Measurements from ENCODE around the gene SLC15A4. TPM values are rescaled to one million over a fixed set of nuclear protein-coding genes. Genes with fewer than 3 reads are reported as not detected.
A peak's percentile ranks its signal among the peaks of the same experiment; 100 is the strongest.

The SLC15A4 gene
- total RNA-seq, 2 donors from 2014 or later = 28.2 to 39.5 TPM

DNA sequence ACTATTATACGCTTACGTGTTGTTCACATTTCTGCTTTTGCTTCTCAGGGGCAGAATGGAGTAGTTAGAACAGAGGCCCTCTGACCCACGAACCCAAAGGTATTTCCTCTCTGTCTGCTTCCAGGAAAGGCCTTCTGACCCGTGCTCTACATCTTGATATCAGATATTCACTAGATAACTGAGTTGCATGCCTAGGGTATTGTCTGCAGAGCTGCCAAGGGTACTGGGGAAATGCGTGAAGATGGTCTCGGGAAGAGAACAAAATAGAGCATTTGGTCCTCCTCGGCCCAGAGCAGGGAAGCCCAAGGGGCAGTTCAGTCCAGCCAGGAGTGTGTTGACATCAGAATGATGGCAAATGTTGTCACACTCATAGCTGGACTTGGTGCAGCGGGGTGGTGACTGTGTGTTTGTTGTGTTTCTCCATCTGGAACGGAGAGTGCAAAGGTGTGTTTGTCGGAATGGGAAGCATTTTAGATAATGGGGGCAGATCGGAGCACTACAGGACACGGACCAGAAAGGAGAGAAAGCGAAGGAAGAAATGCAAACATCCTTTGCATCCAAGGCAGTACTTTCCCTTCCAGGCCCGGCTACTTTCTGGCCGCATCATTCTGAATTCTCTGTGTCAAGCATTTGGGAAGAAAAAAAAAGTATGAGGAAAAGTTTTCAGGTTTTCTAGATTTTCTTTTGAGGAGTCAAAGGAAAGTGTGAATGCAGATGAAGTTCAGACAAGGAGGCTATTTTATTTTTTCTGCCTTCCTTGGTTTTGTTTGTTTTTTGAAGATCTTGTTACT, 37.7 kb upstream of the SLC15A4 start:
- Histone ChIP-seq H3K9ac (ENCODE audit: extremely low read depth, low read length, poor library complexity, severe bottlenecking) (no peak overlapping the region), H3K27ac (ENCODE audit: low read depth, low read length) (no peak overlapping the region), H3K36me3 (ENCODE audit: control insufficient read depth, insufficient read depth, low read length) (peaks cover 20% of the 10 kb centered on the region), H3K27me3 (ENCODE audit: control insufficient read depth, insufficient read depth, low read length, poor library complexity, severe bottlenecking) (no peaks in the 10 kb centered on the region), H3K4me3 (ENCODE audit: low read length) (peak overlapping the region; percentile 24), H3K9me3 (ENCODE audit: control insufficient read depth, low read length) (peaks cover 16% of the 10 kb centered on the region), H3K4me1 (ENCODE audit: control insufficient read depth, insufficient read depth, low read length) (peaks cover 15% of the 10 kb centered on the region)
- H3K27me3 Mint-ChIP-seq (ENCODE audit: insufficient read depth) = no peaks in the 10 kb centered on the region
- peaks cover 32% of the 10 kb centered on the region for H3K36me3 Mint-ChIP-seq (ENCODE audit: low read depth)
- H3K27ac Mint-ChIP-seq = no peak overlapping the region
- peaks cover 11% of the 10 kb centered on the region for H3K9me3 Mint-ChIP-seq
- TF ChIP-seq, protein P1, sequence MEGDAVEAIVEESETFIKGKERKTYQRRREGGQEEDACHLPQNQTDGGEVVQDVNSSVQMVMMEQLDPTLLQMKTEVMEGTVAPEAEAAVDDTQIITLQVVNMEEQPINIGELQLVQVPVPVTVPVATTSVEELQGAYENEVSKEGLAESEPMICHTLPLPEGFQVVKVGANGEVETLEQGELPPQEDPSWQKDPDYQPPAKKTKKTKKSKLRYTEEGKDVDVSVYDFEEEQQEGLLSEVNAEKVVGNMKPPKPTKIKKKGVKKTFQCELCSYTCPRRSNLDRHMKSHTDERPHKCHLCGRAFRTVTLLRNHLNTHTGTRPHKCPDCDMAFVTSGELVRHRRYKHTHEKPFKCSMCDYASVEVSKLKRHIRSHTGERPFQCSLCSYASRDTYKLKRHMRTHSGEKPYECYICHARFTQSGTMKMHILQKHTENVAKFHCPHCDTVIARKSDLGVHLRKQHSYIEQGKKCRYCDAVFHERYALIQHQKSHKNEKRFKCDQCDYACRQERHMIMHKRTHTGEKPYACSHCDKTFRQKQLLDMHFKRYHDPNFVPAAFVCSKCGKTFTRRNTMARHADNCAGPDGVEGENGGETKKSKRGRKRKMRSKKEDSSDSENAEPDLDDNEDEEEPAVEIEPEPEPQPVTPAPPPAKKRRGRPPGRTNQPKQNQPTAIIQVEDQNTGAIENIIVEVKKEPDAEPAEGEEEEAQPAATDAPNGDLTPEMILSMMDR (conservative IDR thresholded peaks at IDR 0.05) = no peak
- H3K4me1 Mint-ChIP-seq = peaks cover 49% of the 10 kb centered on the region
- no peak overlapping the region for H3K4me3 Mint-ChIP-seq
- DNase-seq = no peak
- WGBS, 2 experiments (ENCODE audit: insufficient coverage in 1 of 2, insufficient read length in 1 of 2) = 92 to 96% methylated on average over 10 to 15 of the region's 15 CpGs

DNA sequence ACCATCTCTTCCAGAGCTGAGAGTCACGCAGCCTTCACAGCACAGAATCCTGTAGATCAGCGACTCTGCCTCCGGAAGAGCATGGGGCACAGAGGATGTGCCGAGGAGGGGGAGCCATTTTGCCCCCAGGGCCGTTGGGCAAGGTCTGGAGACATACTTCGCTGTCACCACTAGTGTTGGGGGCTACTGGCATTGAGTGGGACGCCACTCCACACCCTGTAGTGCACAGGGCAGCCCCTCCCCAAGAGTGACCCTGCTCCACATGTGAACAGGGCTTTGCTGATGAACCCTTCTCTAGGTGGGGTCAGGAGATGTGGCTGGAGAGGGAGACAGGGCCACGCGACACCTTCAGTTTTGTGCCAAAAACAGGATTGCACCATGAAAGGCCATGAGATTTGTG, 35.6 kb upstream of the SLC15A4 start:
- Mint-ChIP-seq H3K36me3 (ENCODE audit: low read depth) (peaks cover 36% of the 10 kb centered on the region), H3K9me3 (peaks cover 13% of the 10 kb centered on the region)
- WGBS, 2 experiments (ENCODE audit: insufficient coverage in 1 of 2, insufficient read length in 1 of 2) = 62 to 88% methylated on average over 2 to 9 of the region's 9 CpGs

DNA sequence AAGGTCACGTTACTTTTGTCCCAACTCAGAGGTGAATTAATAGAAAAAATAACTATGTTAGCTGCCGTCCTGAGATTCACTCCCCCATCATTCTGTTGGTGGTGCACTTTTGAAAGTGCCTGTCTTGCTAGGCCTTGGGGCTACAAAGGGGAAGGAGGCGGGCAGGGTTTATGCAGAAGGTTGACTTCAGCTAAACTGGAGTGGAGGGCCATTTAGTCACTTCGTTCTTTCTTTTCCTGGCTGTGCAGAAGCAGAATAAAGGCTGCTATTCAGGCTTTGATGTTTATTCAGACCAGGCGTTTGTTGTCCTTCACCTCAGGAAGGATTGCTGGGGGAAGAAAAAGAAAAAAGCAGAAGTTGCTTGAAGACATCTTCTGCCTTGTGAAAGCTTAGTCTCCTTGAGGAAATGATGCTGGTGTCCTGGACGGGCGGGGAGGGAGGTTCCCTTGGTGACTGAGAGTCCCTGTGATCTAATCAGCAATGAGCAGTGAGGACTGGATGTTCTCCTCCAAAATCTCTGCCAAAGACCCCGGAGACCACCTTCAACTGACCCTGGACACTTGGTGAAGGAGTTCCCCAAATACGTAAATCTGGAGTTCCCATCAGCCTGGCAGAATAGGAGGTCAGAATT, 33.5 kb upstream of the SLC15A4 start:
- Histone ChIP-seq H3K36me3 (ENCODE audit: control insufficient read depth, insufficient read depth, low read length) (peaks cover 16% of the 10 kb centered on the region), H3K4me3 (ENCODE audit: low read length) (peak overlapping the region; percentile 2), H3K9ac (ENCODE audit: extremely low read depth, low read length, poor library complexity, severe bottlenecking) (no peak overlapping the region), H3K4me1 (ENCODE audit: control insufficient read depth, insufficient read depth, low read length) (peaks cover 19% of the 10 kb centered on the region), H3K27ac (ENCODE audit: low read depth, low read length) (no peak overlapping the region), H3K27me3 (ENCODE audit: control insufficient read depth, insufficient read depth, low read length, poor library complexity, severe bottlenecking) (no peaks in the 10 kb centered on the region), H3K9me3 (ENCODE audit: control insufficient read depth, low read length) (peaks cover 16% of the 10 kb centered on the region)
- peak; percentile 36 for DNase-seq
- H3K4me1 Mint-ChIP-seq = peaks cover 55% of the 10 kb centered on the region
- 93% methylated on average over 4 to 9 of the region's 9 CpGs for WGBS, 2 experiments (ENCODE audit: insufficient coverage in 1 of 2, insufficient read length in 1 of 2)
- no peak overlapping the region for H3K27ac Mint-ChIP-seq
- TF ChIP-seq, protein P1 (conservative IDR thresholded peaks at IDR 0.05) = no peak
- H3K27me3 Mint-ChIP-seq (ENCODE audit: insufficient read depth) = no peaks in the 10 kb centered on the region
- peaks cover 13% of the 10 kb centered on the region for H3K9me3 Mint-ChIP-seq
- no peak overlapping the region for H3K4me3 Mint-ChIP-seq
- H3K36me3 Mint-ChIP-seq (ENCODE audit: low read depth) = peaks cover 31% of the 10 kb centered on the region

More for the DNA sequence above, 35.6 kb upstream of the SLC15A4 start:
- no peak overlapping the region for H3K4me3 Mint-ChIP-seq
- H3K27me3 ChIP-seq (ENCODE audit: control insufficient read depth, insufficient read depth, low read length, poor library complexity, severe bottlenecking) = no peaks in the 10 kb centered on the region
- no peaks in the 10 kb centered on the region for H3K27me3 Mint-ChIP-seq (ENCODE audit: insufficient read depth)
- peak overlapping the region; percentile 37 for H3K4me3 ChIP-seq (ENCODE audit: low read length)
- peaks cover 16% of the 10 kb centered on the region for H3K9me3 ChIP-seq (ENCODE audit: control insufficient read depth, low read length)
- H3K4me1 Mint-ChIP-seq = peaks cover 52% of the 10 kb centered on the region
- H3K36me3 ChIP-seq (ENCODE audit: control insufficient read depth, insufficient read depth, low read length) = peaks cover 20% of the 10 kb centered on the region
- H3K27ac Mint-ChIP-seq = no peak overlapping the region
- H3K9ac ChIP-seq (ENCODE audit: extremely low read depth, low read length, poor library complexity, severe bottlenecking) = no peak overlapping the region
- H3K27ac ChIP-seq (ENCODE audit: low read depth, low read length) = no peak overlapping the region
- H3K4me1 ChIP-seq (ENCODE audit: control insufficient read depth, insufficient read depth, low read length) = peaks cover 15% of the 10 kb centered on the region
- DNase-seq = no peak
- TF ChIP-seq, protein P1 (conservative IDR thresholded peaks at IDR 0.05) = no peak
